ENCODE results near the gene ANKRD1. TPM values are rescaled to one million over a fixed set of nuclear protein-coding genes. Genes with fewer than 3 reads are reported as not detected.

Gene ANKRD1
- total RNA-seq (2022; extraction: Qiagen RNA extraction) = 26.4 to 54.1 TPM (median 40.0 TPM) in 5 replicates

GRCh38 chr10:90920986-90921666, at the start of gene ANKRD1:
ANKRD1 (minus strand) TSS chr10:90921087; CDS start chr10:90921027, 60 bp downstream.

GRCh38 chr10:90871766-90872647, 48.9 kb downstream of the ANKRD1 start, which contains the start of gene RPP30:
RPP30 (plus strand) TSS chr10:90871974; CDS start chr10:90871987, 13 bp downstream.

Other genes starting within 250 kb of the ANKRD1 start
- 0.12 to 0.24 TPM (median 0.17 TPM) in 5 replicates for gene HTR7, start 63.0 kb downstream of the ANKRD1 start, total RNA-seq (2022; extraction: Qiagen RNA extraction)
- 45.7 to 52.9 TPM (median 50.8 TPM) in 5 replicates for gene RPP30, start 49.1 kb downstream of the ANKRD1 start, total RNA-seq (2022; extraction: Qiagen RNA extraction)

Data from A549 treated with Hydrocortisone at 1 μM for 4 hours (cell line).